Keratinocyte (primary cell): ENCODE data around the gene FMNL3. TPM values are rescaled to one million over a fixed set of nuclear protein-coding genes. Genes with fewer than 3 reads are reported as not detected.
"Not testable (repeated sequence)": the region's sequence is repeated elsewhere in the genome, so short reads cannot be mapped to it uniquely, and the experiment has no call there.

Experiments
- DNase-seq: peaks from one replicate; pipeline ENCODE4 v3.0.0-alpha.2; 2011; ENCODE audit warnings: low read depth, missing footprints, low spot score
- FAIRE-seq: peaks from 2 replicates; lab custom pipeline; 2011; peaks lifted over from hg19 to GRCh38; lab: Jason Lieb, UNC
- H2AFZ ChIP-seq: 2 replicates; pipeline ENCODE4 v1.6.0; 2012; ENCODE audit warnings: low read length, control low read depth, inconsistent platforms; ENCODE audit not compliant: control insufficient read depth
- H3K27ac ChIP-seq: 2 replicates; pipeline ENCODE4 v1.5.1; 2011; ENCODE audit warnings: low read length; ENCODE audit not compliant: control insufficient read depth, insufficient read depth
- H3K27me3 ChIP-seq: 3 replicates; pipeline ENCODE4 v1.6.0; 2011; ENCODE audit warnings: low read length; ENCODE audit not compliant: control insufficient read depth, insufficient read depth; ENCODE audit errors: extremely low read depth
- H3K36me3 ChIP-seq, 2 experiments: 2 replicates in 1 of 2; 3 replicates in 1 of 2; pipeline ENCODE4 v1.5.1; 2011; ENCODE audit warnings: low read length in 2 of 2, mild to moderate bottlenecking in 1 of 2; ENCODE audit not compliant: control insufficient read depth in 2 of 2, insufficient read depth in 2 of 2; ENCODE audit errors: extremely low read depth in 1 of 2
- H3K4me1 ChIP-seq: 3 replicates; pipeline ENCODE4 v1.5.1; 2011; ENCODE audit warnings: low read length; ENCODE audit not compliant: control insufficient read depth, insufficient read depth; ENCODE audit errors: extremely low read depth
- H3K4me2 ChIP-seq: 3 replicates; pipeline ENCODE4 v1.6.0; 2011; ENCODE audit warnings: low read depth, low read length; ENCODE audit not compliant: control insufficient read depth, insufficient read depth; ENCODE audit errors: extremely low read depth
- H3K4me3 ChIP-seq, 3 experiments: fragments of 200-600 bp in 1 of 3; sonication (generic) in 1 of 3; 2 replicates in 2 of 3; 3 replicates in 1 of 3; pipeline ENCODE4 v1.5.1; 2011 to 2016; ENCODE audit warnings: low read length in 3 of 3, mild to moderate bottlenecking in 3 of 3, control low read depth in 2 of 3, inconsistent platforms in 1 of 3, low read depth in 1 of 3, mixed read lengths in 1 of 3, mixed run types in 1 of 3, moderate library complexity in 1 of 3; ENCODE audit not compliant: control insufficient read depth in 2 of 3, insufficient read depth in 2 of 3; ENCODE audit errors: extremely low read depth in 1 of 3
- H3K79me2 ChIP-seq: 2 replicates; pipeline ENCODE4 v1.6.0; 2012; ENCODE audit warnings: low read length; ENCODE audit not compliant: control insufficient read depth, insufficient read depth
- H3K9ac ChIP-seq: 3 replicates; pipeline ENCODE4 v1.6.0; 2011; ENCODE audit warnings: low read length; ENCODE audit not compliant: control insufficient read depth, insufficient read depth; ENCODE audit errors: extremely low read depth
- H3K9me1 ChIP-seq: 3 replicates; pipeline ENCODE4 v1.6.0; 2011; ENCODE audit warnings: low read length; ENCODE audit not compliant: control insufficient read depth, insufficient read depth; ENCODE audit errors: extremely low read depth
- H3K9me3 ChIP-seq: 2 replicates; pipeline ENCODE4 v1.5.1; 2012; ENCODE audit warnings: low read depth, low read length; ENCODE audit not compliant: control insufficient read depth
- H4K20me1 ChIP-seq: 3 replicates; pipeline ENCODE4 v1.6.0; 2011; ENCODE audit warnings: low read length; ENCODE audit not compliant: control insufficient read depth, insufficient read depth; ENCODE audit errors: extremely low read depth
- CTCF ChIP-seq, 3 experiments: IDR thresholded peaks in 1 of 3; conservative IDR thresholded peaks in 1 of 3; optimal IDR thresholded peaks in 1 of 3; 2 replicates in 2 of 3; 3 replicates in 1 of 3; pipeline versions ENCODE3 to v1.5.1; 2011; ENCODE audit warnings: low read length in 3 of 3, mild to moderate bottlenecking in 3 of 3, moderate library complexity in 2 of 3, control low read depth in 1 of 3, inconsistent platforms in 1 of 3; ENCODE audit not compliant: insufficient read depth in 2 of 3; ENCODE audit errors: extremely low read depth in 1 of 3
- EZH2 ChIP-seq: IDR thresholded peaks from one replicate; pipeline ENCODE4 v1.6.1; 2012; ENCODE audit warnings: inconsistent platforms, mild to moderate bottlenecking, low read length, moderate library complexity
- dilution Hi-C: fragments of 300-500 bp; cut with MboI; formaldehyde crosslinking; loops from one replicate; pipeline ENCODE4 v1.7.0; 2020; ENCODE audit warnings: low sequenced_read_pairs; ENCODE audit not compliant: extremely low pct_ligation_motif_present
- polyA plus RNA-seq, 5 experiments: library from polyadenylated mRNA; depleted of rRNA in 3 of 5; stranded (reverse) in 3 of 5; stranded (forward) in 1 of 5; unstranded in 1 of 5; fragments of >200 nt; gene quantifications; 1 replicate in 1 of 5; 2 replicates in 3 of 5; 3 replicates in 1 of 5; pipeline versions ENCODE4 v1.2.1 to v1.2.3, GENCODE V29; 2011 to 2012; ENCODE audit warnings: missing spikeins in 2 of 5, low read depth in 1 of 5, low replicate concordance in 1 of 5

The FMNL3 gene
- polyA plus RNA-seq, 1 donor (not counting 4 experiments of a cell fraction or from before 2014, with no cell fraction given): 1.1 TPM

- DNase-seq, H3K4me3 ChIP-seq, H2AFZ ChIP-seq, H3K4me2 ChIP-seq, H3K27ac ChIP-seq, FAIRE-seq, H3K36me3 ChIP-seq, H3K27me3 ChIP-seq, H3K9ac ChIP-seq, H3K9me1 ChIP-seq, dilution Hi-C loops, H3K9me3 ChIP-seq: not testable (repeated sequence)
- Histone ChIP-seq H3K4me1 (peaks cover 15% of the 10 kb centered on the region), H3K79me2 (peaks cover 21% of the 10 kb centered on the region), H4K20me1 (peaks cover 17% of the 10 kb centered on the region)
Observed at GRCh38 chr12:49738721-49739120, 31.5 kb upstream of the FMNL3 start.

- H3K79me2 ChIP-seq, DNase-seq, H3K27me3 ChIP-seq, H3K9me1 ChIP-seq, H2AFZ ChIP-seq, H3K4me3 ChIP-seq, H3K4me2 ChIP-seq, H3K4me1 ChIP-seq, H4K20me1 ChIP-seq, FAIRE-seq, H3K27ac ChIP-seq, H3K36me3 ChIP-seq, H3K9me3 ChIP-seq, dilution Hi-C loops, H3K9ac ChIP-seq: not testable (repeated sequence)
Observed at GRCh38 chr12:49734900-49735299, 27.7 kb upstream of the FMNL3 start.

GRCh38 chr12:49733219-49734017 is 26.2 kb upstream of the FMNL3 start:
- Histone ChIP-seq H3K27me3 (no peaks in the 10 kb centered on the region), H3K9me1 (no peaks in the 10 kb centered on the region), H4K20me1 (no peaks in the 10 kb centered on the region), H3K27ac (no peak overlapping the region), H3K9me3 (no peaks in the 10 kb centered on the region), H3K9ac (no peak overlapping the region), H3K79me2 (no peaks in the 10 kb centered on the region), H3K36me3 (no peaks in the 10 kb centered on the region), H2AFZ (no peak overlapping the region), H3K4me1 (no peaks in the 10 kb centered on the region), H3K4me3 (no peak overlapping the region), H3K4me2 (no peak overlapping the region)
- DNase-seq: no peak
- dilution Hi-C loops: no loop called here
- FAIRE-seq: no peak
- TF ChIP-seq EZH2 (no peak), CTCF (optimal IDR thresholded peaks at IDR 0.05 in 1 of 3, IDR thresholded peaks at IDR 0.05 in 1 of 3, conservative IDR thresholded peaks at IDR 0.05 in 1 of 3; ENCODE audit: extremely low read depth in 1 of 3, insufficient read depth in 2 of 3, low read length in 3 of 3) (no peak)
